ENCODE measurements around the gene ESYT1. TPM values are rescaled to one million over a fixed set of nuclear protein-coding genes. Genes with fewer than 3 reads are reported as not detected.
A peak's percentile ranks its signal among the peaks of the same experiment; 100 is the strongest.

The ESYT1 gene
- total RNA-seq, 1 experiment from 2014 or later, result 111 TPM

- Mint-ChIP-seq H3K4me1 (ENCODE audit: insufficient read depth, unreplicated experiment) (no peaks in the 10 kb centered on the region), H3K36me3 (ENCODE audit: insufficient read depth, unreplicated experiment) (no peaks in the 10 kb centered on the region), H3K4me3 (ENCODE audit: unreplicated experiment) (no peak overlapping the region), H3K9me3 (ENCODE audit: unreplicated experiment) (no peaks in the 10 kb centered on the region), H3K27me3 (ENCODE audit: insufficient read depth, unreplicated experiment) (no peaks in the 10 kb centered on the region), H3K27ac (ENCODE audit: low read depth, unreplicated experiment) (no peak overlapping the region)
- CTCF ChIA-PET, result interaction anchor here (0.7 to 0.8 kb wide), 2 partner anchors 12 to 21 kb away, joined by 3 to 4 read pairs; no protein-coding TSS in a partner anchor
- intact Hi-C loops (cut with micrococcal nuclease), result no loop called here
- TF ChIP-seq, protein P1, sequence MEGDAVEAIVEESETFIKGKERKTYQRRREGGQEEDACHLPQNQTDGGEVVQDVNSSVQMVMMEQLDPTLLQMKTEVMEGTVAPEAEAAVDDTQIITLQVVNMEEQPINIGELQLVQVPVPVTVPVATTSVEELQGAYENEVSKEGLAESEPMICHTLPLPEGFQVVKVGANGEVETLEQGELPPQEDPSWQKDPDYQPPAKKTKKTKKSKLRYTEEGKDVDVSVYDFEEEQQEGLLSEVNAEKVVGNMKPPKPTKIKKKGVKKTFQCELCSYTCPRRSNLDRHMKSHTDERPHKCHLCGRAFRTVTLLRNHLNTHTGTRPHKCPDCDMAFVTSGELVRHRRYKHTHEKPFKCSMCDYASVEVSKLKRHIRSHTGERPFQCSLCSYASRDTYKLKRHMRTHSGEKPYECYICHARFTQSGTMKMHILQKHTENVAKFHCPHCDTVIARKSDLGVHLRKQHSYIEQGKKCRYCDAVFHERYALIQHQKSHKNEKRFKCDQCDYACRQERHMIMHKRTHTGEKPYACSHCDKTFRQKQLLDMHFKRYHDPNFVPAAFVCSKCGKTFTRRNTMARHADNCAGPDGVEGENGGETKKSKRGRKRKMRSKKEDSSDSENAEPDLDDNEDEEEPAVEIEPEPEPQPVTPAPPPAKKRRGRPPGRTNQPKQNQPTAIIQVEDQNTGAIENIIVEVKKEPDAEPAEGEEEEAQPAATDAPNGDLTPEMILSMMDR (IDR thresholded peaks at IDR 0.05; ENCODE audit: unreplicated experiment), result no peak
- no TSS peak for BruUV-seq (replicated peaks)
- DNase-seq (ENCODE audit: unreplicated experiment), result no peak
- POLR2A ChIA-PET, result interaction anchor here (1.7 to 3.0 kb wide), 2 partner anchors 21 to 39 kb away, joined by 4 to 10 read pairs; partner anchors contain the start of gene PA2G4
Observed at GRCh38 chr12:56082382-56082781, 45.7 kb upstream of the ESYT1 start.

- no TSS peak for BruUV-seq (replicated peaks)
- DNase-seq (ENCODE audit: unreplicated experiment), result no peak
- Mint-ChIP-seq H3K4me3 (ENCODE audit: unreplicated experiment) (no peak overlapping the region), H3K4me1 (ENCODE audit: insufficient read depth, unreplicated experiment) (no peaks in the 10 kb centered on the region), H3K36me3 (ENCODE audit: insufficient read depth, unreplicated experiment) (no peaks in the 10 kb centered on the region), H3K27ac (ENCODE audit: low read depth, unreplicated experiment) (no peak overlapping the region), H3K27me3 (ENCODE audit: insufficient read depth, unreplicated experiment) (no peaks in the 10 kb centered on the region), H3K9me3 (ENCODE audit: unreplicated experiment) (no peaks in the 10 kb centered on the region)
- ChIA-PET CTCF (interaction anchor here (0.7 kb wide), 1 partner anchor 21 kb away, joined by 4 read pairs; no protein-coding TSS in a partner anchor), POLR2A (interaction anchor here (3.0 kb wide), 1 partner anchor 21 kb away, joined by 10 read pairs; the partner anchor contains the start of gene PA2G4)
- intact Hi-C loops (cut with micrococcal nuclease), result no loop called here
- TF ChIP-seq, protein P1 (IDR thresholded peaks at IDR 0.05; ENCODE audit: unreplicated experiment), result no peak
Observed at GRCh38 chr12:56082967-56083366, 45.1 kb upstream of the ESYT1 start.

DNA sequence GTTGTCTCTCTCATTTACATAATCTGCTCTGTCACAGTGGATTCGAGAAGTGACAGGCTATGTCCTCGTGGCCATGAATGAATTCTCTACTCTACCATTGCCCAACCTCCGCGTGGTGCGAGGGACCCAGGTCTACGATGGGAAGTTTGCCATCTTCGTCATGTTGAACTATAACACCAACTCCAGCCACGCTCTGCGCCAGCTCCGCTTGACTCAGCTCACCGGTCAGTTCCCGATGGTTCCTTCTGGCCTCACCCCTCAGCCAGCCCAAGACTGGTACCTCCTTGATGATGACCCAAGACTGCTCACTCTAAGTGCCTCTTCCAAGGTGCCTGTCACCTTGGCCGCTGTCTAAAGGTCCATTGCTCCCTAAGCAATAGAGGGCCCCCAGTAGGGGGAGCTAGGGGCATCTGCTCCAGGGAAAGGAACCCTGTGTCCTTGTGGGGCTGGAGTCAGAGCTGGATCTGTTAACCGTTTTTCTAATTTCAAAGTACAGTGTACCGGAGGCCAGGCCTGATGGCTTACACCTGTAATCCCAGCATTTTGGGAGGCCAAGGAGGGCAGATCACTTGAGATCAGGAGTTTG, 43.0 kb upstream of the ESYT1 start:
- no peaks in the 10 kb centered on the region for H3K27me3 Mint-ChIP-seq (ENCODE audit: insufficient read depth, unreplicated experiment)
- POLR2A ChIA-PET, result interaction anchor here (1.5 to 1.7 kb wide), 3 partner anchors 15 to 32 kb away, joined by 3 to 6 read pairs (median 3); partner anchors contain the start of gene PA2G4
- intact Hi-C loops (cut with micrococcal nuclease), result no loop called here
- H3K4me1 Mint-ChIP-seq (ENCODE audit: insufficient read depth, unreplicated experiment), result no peaks in the 10 kb centered on the region
- CTCF ChIA-PET, result interaction anchor here (0.6 to 1.0 kb wide), 4 partner anchors 12 to 137 kb away, joined by 3 to 4 read pairs (median 4); partner anchors contain the start of genes PA2G4 and RNF41
- TF ChIP-seq, protein P1 (IDR thresholded peaks at IDR 0.05; ENCODE audit: unreplicated experiment), result peak; percentile 27
- no peak overlapping the region for H3K27ac Mint-ChIP-seq (ENCODE audit: low read depth, unreplicated experiment)
- BruUV-seq (replicated peaks), result no TSS peak
- DNase-seq (ENCODE audit: unreplicated experiment), result peak; percentile 45
- H3K36me3 Mint-ChIP-seq (ENCODE audit: insufficient read depth, unreplicated experiment), result no peaks in the 10 kb centered on the region
- H3K4me3 Mint-ChIP-seq (ENCODE audit: unreplicated experiment), result no peak overlapping the region
- no peaks in the 10 kb centered on the region for H3K9me3 Mint-ChIP-seq (ENCODE audit: unreplicated experiment)

GRCh38 chr12:56086096-56086495, 42.0 kb upstream of the ESYT1 start:
- Mint-ChIP-seq H3K9me3 (ENCODE audit: unreplicated experiment) (no peaks in the 10 kb centered on the region), H3K36me3 (ENCODE audit: insufficient read depth, unreplicated experiment) (no peaks in the 10 kb centered on the region), H3K4me3 (ENCODE audit: unreplicated experiment) (no peak overlapping the region)

More at GRCh38 chr12:56086096-56086495, 42.0 kb upstream of the ESYT1 start:
- no peaks in the 10 kb centered on the region for H3K4me1 Mint-ChIP-seq (ENCODE audit: insufficient read depth, unreplicated experiment)
- intact Hi-C loops (cut with micrococcal nuclease), result no loop called here
- no peaks in the 10 kb centered on the region for H3K27me3 Mint-ChIP-seq (ENCODE audit: insufficient read depth, unreplicated experiment)
- BruUV-seq (replicated peaks), result no TSS peak
- peak; percentile 37 for DNase-seq (ENCODE audit: unreplicated experiment)
- no peak overlapping the region for H3K27ac Mint-ChIP-seq (ENCODE audit: low read depth, unreplicated experiment)
- ChIA-PET POLR2A (interaction anchor here (0.6 to 1.7 kb wide), 5 partner anchors 14 to 274 kb away, joined by 3 to 6 read pairs (median 3); partner anchors contain the start of genes PA2G4 and STAT2), CTCF (interaction anchor here (0.6 kb wide), 1 partner anchor 71 kb away, joined by 3 read pairs; no protein-coding TSS in a partner anchor)
- TF ChIP-seq, protein P1 (IDR thresholded peaks at IDR 0.05; ENCODE audit: unreplicated experiment), result no peak

All from MCF 10A (cell line).